ENCODE results near the gene CACNA2D2.

Gene CACNA2D2

DNA sequence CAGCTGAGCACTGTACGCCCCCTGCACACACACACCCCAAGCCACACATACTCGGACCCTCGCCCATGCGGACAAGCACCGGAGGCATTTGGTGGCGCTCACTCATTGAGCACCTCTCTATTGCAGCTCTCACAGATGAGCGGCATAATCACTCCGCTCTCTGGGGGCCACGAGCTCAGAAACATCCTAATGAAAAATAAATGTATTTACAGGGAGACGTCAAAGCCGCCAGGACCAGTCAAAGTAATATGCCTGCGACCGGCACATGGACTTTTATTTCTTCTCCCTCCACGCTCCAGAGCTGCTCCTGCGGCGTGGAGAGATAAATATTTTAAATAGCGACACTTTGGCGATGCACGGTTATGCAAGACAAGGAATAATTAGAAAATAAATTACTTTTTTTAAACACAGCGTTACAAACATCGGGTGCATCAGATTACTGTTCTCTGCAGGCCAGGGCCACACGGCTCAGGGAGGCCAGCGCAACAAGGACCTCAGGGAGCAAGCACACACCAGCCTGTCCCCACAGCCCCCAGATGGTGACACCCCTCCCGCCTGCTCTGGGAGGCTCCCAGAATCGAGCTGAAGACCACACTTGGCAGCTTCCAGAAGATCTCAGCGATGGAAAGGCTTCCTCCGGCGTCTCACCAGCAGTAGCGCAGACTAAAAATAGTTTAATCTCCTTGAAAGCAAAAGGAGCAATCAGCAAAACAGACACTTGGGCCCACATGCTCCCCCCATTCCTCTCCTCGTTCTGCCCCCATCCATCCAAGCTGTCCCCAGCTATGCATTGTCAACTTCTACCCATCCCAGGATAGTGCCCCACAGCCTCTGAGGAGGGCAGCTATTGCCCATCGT is 48.0 kb downstream of the CACNA2D2 start:
- DNase-seq = no peak

- DNase-seq = no peak
Measured at GRCh38 chr3:50454481-50455070, 48.9 kb downstream of the CACNA2D2 start.

- no peak for DNase-seq
Measured at GRCh38 chr3:50453907-50454306, 49.5 kb downstream of the CACNA2D2 start.

DNA sequence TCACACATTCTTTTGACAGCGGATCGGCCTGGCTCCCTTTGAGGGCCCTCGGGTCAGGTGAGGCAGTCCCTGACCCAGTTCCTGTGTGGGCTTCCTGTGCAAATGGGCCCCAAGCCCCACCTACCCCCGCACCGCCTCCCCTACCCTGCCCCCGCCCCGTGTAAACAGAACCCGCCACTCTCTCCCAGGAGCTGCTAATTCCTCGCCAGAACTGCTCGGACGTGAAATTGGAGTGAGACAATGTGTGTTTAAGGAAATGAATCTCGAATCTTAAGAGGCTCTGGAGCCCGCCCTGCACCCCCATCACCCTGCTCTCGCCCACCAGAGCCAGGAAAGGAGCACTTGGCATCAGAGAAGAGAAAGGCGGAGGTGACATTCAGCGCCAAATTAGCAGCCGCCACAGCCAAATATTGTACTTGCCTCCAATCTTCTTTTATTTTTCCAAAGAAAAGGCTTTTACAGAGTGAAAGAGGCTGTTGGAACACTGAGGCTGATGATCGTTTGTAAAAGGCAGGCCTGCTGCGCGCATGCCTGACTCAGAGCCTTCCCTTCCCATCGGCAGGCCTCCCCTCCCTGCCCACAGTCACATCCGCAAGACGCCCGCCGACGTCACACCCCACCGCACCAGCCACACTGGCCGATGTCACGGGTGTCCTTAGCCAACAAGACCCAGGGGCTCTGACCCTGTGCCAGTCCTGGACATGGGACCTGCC is 53.1 kb downstream of the CACNA2D2 start:
- DNase-seq = no peak

DNA sequence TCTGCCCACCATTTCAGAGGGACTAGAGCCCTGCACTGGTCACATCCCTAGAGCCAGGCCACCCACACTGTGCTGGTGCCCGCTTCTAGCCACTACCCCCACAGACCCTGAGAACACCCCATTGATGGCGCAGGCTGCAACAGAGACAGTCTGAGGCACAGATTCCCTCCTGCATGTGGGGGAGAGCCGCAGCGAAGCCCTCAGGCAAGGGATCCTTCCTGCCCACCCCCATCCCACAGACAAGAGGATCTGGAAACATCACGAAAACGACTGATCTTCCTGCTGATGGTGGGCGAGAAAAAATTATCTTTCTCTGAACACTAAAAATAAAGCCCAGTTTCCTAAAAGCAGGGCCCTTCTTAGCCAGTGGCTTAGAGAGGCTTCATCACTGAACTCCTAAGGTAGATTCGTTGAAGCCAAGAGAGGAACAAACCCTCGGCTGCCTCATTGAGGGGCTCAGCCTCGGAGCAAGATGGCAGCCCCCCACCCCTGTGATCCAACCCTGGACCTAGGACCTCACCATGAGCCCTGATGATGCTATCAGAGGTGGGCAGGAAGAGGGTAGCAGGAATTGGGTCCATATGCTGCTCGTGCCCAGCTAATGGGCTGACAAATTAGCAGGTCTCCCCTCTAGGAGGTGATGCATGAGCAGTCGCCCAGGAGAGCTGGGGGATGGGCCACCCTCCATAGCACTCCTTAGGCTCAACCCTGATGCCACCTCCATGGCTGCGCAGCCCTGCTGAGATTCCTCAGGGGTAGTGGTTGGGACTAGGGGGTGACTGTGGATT is 54.5 kb downstream of the CACNA2D2 start:
- no peak for DNase-seq

DNA sequence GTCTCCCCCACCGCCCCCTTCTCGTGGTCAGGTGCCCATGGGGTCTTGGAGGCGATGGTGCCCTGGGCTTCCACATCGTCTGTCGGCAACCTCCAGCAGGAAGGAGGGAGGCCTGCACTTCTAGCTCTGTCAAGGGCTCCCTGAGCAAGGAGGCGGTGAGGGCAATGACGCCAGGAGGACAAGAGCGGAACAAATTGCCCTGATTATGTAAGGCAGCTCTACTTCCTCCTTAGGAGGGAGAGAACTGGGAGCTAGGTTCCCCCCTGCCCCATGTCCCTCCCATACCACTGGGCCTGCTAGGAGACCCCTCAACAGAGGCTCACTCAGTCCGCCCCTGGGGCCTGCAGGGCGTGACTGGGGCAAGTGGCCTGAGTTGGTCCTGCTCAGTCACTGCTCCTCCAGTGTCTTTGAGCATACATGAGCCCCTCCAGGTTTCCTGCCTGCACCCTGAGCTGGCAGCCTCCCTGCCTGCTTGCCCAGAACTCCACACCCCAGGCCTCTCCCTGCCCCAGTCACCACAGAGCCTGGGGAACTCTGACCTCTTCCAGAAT is 56.1 kb downstream of the CACNA2D2 start:
- DNase-seq = no peak

DNA sequence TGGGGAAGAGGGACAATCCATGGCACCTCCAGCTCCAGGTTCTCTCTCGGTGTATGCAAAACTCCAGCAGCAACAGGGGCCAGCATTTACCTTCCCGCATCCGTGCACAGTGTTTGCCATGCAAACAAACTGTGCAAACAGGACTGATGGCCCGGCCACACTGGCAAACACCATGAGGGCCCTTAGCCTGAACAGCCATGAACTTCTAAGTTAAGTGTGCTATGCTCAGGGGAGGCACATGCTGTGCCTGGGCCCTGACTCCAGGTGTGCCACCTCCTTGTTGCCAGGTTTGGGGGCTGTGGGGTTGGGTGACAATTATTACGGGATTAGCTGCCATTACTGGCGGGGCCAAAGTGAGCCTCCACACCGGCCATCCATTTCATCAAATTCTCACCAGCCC is 57.5 kb downstream of the CACNA2D2 start:
- no peak for DNase-seq

DNA sequence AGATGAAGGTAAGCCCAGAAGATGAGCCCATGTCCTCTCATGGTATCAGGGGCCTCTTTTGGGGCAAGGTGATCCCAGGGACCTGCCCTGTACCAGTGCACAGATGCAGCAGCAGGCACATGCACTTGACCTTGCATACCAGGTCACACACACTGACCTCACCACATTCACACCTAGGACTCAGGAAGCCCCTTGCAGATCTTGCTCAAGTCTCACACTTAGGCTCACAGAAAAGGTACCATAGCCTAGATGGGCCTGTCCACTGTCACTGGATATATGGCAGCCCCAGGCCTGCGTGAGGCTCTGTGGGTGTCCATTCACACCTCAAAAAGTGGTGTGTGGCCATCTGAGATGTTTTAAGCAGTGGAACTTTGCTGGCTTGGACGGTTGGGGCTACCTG is 58.7 kb downstream of the CACNA2D2 start:
- DNase-seq = no peak

GRCh38 chr3:50444213-50444612 is 59.2 kb downstream of the CACNA2D2 start:
- DNase-seq = no peak

DNA sequence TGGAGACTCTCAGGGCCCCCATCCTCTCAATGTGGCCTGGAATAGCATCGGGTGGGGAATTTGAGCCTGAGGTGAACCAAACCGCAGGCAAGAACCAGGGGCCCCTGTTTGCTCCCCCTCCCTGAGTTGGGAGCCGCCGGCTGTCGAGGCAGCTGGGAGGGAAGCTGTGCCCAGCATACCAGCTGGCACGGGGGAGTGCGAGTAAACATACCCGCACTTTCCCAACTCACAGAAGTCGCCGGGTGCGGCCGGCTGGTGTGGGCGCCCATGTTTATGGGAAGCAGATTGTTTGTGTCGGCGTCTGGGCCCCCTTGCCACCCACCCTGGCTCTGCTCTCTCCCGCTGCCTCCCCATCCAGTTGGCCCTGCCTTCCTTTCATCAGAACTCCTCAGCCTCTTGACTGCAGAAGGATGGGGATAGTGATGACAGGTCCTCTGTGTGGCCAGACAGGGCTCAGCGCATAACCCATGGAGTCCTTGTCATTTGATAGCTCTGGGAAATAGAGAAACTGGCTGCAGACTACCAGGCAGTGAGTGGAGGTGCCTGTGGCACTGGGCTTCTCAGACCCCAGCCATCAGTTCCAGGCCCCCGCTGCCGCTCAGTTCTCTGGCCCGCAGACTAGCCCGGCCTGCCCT is 60.4 kb downstream of the CACNA2D2 start:
- no peak for DNase-seq

- DNase-seq = no peak
Measured at GRCh38 chr3:50441424-50442217, 61.8 kb downstream of the CACNA2D2 start.

- no peak for DNase-seq
Measured at GRCh38 chr3:50436114-50436674, 67.2 kb downstream of the CACNA2D2 start.

GRCh38 chr3:50435371-50436113 is 67.9 kb downstream of the CACNA2D2 start:
- no peak for DNase-seq

- no peak for DNase-seq
Measured at GRCh38 chr3:50433954-50434353, 69.5 kb downstream of the CACNA2D2 start.

- DNase-seq = no peak
Measured at GRCh38 chr3:50430950-50431435, 72.4 kb downstream of the CACNA2D2 start.

- DNase-seq = no peak
Measured at GRCh38 chr3:50430191-50430590, 73.2 kb downstream of the CACNA2D2 start.

- DNase-seq = no peak
Measured at GRCh38 chr3:50428007-50428633, 75.3 kb downstream of the CACNA2D2 start.

- no peak for DNase-seq
Measured at GRCh38 chr3:50427217-50427616, 76.2 kb downstream of the CACNA2D2 start.

DNA sequence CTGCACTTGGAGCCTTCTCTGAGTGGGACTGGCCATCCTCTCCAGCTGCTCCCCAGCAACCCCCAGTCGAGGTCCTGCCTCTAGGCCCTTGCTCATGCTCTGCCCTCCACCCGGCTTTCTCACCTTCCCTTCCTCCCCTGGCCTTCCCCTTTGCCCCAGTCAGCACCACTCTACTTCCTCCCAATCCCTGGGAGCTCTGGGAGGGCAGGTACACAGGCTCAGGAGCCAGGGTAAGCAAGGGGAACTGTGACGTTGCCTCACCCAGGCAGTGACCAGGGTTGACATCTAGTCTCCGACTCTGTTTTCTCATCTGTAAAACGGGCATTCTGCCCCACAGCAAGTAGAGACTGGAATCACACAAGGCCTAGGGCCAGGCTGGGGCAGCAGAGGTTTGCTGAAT is 77.5 kb downstream of the CACNA2D2 start:
- no peak for DNase-seq

DNA sequence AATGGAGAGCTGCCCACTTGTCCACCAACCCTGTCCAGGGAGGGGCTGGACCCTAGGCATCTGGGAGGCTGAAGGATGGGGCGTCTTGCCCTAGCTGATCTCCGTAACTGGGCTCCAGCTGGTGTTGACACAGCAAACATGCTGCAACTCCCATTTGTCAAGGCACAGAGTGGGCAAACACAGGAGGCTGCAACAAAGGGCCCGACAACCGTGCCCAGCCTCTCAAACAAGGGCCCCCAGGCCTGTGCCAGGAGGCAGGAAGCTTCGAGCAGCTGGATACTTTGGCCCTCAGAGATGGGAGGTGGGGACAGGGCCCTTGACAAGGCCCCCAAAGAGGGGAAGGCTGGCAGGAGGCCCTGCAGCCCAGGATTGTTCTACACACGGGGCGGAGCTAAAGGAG is 79.9 kb downstream of the CACNA2D2 start:
- DNase-seq = no peak

All from NCI-H1048 (cell line).